ENCODE measurements around the gene ZKSCAN3.
A peak's percentile ranks its signal among the peaks of the same experiment; 100 is the strongest.
"Not testable (repeated sequence)": the region's sequence is repeated elsewhere in the genome, so short reads cannot be mapped to it uniquely, and the experiment has no call there.

Gene ZKSCAN3

DNA sequence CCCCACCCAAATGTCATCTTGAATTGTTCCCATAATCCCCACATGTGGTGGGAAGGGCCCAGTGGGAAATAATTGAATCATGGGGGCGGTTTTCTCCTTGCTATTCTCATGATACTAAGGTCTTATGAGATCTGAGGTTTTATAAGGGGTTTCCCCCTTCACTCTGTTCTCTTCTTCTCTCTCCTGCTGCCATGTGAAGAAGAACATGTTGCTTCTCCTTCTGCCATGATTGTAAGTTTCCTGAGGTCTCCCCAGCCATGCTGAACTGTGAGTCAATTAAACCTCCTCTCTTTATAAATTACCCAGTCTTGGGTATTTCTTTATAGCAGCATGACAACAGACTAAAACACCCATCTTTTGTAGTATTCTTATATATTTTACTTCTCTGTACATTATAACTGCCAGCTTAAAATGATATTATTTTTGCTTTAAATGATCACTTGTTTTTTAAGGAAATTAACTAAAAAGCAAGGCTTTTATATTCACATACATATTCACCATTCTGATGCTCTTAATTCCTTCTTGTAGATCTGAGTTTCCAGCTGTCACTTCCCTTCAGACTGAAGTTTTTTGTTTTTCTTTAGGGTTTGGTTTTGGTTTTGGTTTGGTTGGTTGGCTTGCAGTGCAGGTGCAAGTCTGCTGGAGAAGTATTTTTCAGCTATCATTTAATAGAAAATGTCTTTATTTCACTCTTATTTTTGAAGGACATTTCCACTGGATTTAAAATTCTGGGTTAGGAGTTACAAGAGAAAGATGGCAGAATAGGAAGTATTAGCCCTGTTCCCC is 9.2 kb upstream of the ZKSCAN3 start:
- DNase-seq (ENCODE audit: low spot score) = no peak

DNA sequence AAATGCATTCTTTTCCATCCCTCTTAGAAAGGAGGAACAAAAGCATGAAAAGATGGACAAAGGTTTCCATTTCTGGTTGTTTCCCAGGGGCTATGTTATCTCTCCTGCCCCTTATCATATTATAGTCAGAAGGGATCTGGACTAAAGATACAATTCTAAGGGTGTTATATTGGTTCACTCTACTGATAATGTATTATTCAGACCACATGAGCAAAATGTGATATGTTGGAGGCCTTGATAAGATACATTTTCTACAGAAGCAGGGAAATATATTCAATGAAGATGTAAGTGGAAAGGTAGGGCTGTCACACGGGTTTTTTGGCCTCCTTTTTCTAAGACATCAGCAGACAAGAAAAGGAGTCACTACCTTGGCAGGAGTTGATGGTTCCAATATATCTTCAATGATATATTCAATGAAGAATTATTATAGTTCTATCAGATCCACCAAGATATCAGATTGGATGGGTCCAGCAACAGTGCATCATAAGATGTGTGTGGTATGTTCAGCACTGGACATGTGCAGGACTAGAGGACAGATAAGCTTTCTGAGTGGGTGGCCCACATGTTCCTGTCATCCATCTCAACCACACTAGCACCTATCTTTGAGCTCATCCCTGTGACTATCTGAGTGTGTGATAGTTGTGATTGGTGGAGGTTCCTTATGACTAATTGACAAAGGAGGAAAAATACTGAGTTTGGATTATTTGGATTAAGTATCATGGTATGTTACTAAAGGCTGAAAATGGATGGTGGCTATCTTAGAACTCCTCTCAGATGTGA is 5.7 kb upstream of the ZKSCAN3 start:
- no peak for DNase-seq (ENCODE audit: low spot score)

DNA sequence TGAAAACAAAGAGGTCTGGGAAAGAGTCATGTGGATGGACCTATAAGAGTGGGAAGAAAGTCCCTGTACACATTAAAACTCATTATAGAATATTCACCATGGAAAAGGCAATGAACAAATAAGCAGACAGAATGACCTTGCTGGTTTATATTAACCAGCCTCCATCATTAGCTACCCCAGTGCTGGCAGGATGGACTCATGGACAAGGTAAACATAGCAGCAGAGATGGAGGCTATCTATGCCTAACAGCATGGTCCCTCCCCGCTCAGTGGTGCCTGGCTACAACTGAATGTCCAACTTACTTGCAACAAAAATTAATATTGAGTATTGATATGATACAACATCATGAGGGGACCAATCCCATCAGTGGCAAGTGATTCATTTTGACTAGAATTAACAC is 4.5 kb upstream of the ZKSCAN3 start:
- no peak for DNase-seq (ENCODE audit: low spot score)

DNA sequence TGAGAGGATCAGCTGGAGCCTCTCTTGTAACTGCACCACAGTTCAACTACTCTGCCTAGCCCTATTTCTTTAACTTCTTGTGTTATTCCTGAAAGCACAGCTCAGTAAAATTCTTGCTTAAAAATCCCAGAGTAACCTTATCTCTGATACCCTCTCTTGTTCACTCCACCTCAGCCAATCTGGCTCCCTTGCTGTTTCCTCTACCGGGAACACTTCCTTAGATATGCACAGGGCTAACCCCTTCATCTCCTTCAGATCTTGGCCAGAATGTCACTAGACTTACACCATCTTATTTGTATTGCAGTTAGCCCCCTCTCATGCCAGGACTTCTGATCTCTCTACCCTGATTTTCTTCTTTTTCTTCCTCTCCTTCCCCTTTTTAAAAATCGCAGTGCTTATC is 2.6 kb upstream of the ZKSCAN3 start:
- no peak for DNase-seq (ENCODE audit: low spot score)

DNA sequence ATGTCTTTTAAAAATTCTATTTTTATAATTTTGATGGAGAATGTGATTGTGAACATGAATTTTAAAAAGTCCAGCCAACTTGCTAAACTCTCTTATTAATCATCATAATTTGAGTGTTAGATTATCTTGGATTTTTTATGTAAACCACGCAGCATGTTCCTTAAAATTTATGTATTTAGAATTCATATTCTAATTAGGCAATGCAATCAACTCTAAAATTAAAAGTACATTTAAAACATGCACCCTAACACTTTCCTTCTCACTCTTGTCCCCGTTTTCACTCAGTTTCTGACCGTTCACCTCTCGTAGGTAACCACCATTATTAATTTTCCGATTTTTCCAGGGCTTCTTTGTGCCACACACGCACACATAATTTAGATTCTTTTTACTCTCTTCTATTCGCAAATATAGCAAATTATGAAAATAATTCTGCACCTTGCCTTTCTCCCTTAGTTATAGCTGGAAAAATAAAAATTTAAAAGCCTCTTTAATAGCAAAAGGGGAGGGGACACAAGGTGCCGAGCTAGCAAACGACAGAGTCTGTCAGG is 329 bp upstream of the ZKSCAN3 start:
- DNase-seq (ENCODE audit: low spot score) = no peak

DNA sequence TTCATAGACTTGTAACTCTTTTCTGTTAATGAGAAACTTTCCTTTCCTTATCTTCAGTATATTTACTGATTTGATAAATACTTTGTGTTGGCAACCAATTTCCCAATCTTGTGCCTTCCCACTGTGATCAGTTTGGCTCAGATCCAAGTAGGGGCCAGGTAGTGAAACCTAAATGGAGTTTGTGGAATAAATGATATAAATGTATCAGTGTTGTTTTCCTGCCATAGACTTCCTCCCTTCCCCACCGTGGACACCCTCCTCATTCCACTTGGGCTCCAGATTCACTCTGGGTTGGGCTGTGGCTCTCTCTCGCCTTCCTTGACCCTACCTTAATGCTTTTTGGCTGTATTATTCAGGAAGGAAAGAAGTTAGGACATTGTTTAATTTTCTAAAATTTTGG is 1.3 kb downstream of the ZKSCAN3 start:
- no peak for DNase-seq (ENCODE audit: low spot score)

DNA sequence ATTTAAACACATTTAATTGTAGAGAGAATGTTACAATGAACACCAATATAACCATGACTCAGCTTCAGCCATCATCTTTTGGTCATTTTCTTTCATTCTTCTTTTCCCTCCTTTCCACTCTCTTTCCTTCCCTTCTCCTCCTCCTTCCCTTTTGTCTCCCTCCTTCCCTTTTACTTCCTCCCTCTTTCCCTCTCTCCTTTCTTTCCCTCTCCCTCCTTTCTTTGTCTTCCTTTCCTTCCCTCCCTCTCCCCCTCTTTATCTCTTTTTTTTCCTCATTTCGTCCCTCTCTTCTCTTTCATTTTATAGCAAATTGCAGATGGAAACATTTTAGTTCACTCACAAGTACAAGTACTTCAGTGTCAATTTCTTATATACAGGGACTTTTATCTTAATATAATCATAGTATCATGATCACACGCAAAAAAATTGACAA is 1.8 kb downstream of the ZKSCAN3 start:
- no peak for DNase-seq (ENCODE audit: low spot score)

DNA sequence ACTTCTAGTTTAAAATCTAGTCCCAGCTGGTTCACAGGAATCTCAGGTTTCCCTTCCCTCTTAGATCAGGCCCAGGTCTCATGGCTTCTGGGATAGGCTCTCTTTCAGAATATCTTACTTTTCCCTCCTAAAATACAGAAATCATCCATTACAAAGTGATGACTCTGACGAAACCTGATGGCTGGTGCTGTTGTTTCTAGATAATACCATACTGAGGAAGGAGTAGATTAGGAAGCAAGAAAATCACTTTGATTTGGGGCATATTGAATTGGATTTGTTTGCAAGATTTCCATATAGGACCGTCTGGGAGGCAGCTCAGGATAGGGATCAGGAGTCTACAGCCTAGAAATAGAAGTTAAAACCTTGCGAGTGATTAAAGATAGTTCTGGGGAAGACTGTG is 3.6 kb downstream of the ZKSCAN3 start:
- no peak for DNase-seq (ENCODE audit: low spot score)

DNA sequence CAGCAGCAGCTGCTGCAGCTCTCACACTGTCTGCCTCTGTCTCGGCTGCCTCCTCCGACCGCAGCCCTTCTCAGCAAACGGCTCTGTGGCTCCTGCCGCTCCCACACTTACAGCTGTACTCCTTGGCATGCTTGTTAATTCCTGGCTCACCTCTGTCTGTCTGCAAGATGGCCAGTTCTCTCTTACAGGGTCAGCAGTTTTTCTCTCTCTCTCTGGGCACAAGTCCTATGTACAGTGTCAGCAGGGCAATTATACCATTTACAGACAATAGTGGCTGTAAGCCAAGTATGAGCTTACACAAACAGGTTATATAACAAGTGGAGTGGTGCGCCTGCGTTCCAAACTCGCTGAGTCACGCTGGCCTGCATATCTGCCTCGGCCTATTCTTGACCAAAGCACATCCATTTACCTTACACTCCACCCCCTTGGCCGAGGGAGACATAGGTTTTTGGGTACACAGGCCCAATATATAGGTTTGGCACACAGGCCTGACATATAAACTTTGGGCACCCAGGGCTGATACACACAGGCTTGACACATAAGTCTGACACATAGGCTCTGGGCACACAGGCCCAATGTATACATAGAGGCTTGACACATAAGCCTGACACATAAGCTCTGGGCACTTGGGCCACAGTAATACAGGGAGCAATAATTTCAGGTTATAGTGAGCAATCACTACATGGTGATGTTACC is 4.4 kb downstream of the ZKSCAN3 start:
- no peak for DNase-seq (ENCODE audit: low spot score)

DNA sequence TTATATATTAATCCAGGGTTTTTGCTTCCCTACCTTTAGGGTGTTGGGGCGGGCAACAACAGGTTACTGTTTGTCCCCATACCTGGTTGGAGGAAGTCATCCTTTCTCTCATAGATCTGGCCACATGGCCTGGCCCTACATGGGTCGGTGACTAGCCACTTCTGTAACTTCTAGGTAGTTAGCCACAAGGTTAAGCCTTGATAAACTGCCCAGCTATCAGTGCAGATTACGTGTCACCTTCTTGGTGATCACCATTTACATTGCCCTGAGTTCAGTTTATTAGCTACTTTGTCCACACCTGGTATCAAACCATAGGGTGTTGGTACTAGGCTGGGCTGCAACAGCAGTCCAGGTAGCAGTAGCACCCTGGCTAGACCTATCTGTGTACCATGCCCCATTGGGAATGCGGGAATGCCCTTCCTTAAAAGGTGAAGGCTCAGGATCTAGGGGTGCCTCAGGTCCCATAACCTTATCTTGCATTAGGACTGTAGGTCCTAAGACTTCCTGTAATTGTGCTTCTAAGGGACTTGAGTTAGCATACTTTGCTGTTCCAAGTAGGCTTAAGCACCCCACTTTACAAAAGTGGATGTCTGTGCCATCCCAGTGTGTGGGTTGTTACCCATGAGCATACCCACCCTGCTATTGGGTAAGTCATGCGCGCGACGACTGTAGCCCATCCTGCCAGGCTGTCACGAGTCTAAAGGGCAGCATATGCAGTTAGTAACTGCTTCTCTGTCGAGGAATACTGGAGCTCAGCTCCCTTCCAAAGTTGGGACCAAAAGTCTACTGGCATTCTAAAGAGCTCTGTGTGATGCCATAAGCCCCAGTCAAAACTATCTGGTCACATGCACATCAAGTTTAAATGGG is 5.2 kb downstream of the ZKSCAN3 start:
- no peak for DNase-seq (ENCODE audit: low spot score)

DNA sequence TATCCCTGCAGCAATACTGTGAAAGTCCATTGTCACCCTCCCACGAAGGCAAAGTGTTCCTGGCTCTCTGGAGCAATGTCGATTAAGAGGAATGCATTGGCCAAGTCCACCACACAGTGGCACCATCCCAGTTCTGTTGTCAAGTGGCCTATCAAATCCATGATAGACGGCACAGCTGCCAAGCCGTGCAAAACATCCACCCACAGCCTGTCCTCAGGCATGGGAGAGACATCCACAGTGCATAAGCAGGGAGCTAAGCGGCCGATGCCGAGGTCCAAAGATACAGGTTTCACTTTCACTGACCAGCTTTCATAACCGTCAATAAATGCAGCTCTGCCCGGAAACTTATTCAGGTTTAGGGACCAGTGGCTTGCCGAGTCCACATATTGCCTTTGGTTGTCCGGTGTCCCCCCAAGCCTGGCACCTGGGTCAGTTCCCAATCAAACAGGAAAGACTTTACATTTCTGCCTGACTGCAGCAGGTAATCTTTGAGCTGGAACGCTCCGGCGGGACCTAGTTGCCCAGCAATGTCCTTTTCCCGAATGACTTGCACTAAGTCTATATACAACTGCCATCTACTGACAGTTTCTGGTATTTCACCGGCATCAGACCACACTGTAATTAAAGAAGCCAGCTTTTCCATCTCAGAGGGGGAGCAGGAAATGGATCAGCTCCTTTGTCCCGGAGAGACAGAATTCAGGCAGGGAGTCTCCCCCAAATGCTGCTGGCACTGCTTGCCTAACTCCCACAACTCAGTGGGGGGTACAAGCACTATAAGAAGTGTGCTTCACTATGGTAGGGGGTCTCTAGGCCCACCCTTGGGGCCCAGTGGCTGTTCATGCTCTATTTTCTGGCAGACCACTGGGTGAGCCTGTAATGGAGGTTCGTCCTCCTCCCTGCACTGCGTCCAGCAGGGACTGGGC is 6.3 kb downstream of the ZKSCAN3 start:
- peak; percentile 80 for DNase-seq (ENCODE audit: low spot score)

DNA sequence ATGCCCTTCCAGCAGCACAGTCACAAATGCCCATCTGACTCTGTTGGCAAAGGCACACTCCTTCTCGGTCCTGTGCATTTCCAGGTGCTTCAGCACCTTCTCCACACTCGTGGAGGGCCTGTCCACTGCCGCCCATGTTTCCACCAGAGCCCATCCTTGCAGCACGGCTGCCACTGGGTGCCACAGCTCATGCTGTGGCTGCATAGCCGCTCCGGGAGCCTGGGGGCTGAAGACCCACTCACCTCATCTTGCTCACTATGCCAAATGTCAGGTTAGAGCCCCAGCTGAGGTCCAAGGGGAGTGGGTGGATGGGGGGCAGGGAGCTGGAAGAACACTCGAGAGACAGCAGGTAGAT is 6.9 kb downstream of the ZKSCAN3 start:
- no peak for DNase-seq (ENCODE audit: low spot score)

DNA sequence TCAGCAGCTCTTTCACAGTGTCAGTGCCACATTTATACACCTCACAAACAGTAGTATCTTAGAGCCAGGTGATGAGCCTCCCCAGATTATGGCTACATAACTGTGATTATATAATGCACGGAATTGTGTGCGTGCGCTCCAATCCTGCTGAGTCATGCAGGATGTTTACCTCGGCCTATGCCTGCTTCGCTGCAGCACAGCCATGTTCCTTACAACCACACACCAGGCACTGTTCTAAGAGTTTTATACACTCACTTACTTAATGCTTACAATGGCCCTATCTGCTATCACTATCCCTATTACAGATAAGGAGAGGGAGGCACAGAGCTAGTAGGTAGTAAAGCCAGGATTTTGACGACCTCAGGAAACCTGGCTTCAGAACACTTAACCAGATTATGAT is 7.3 kb downstream of the ZKSCAN3 start:
- DNase-seq (ENCODE audit: low spot score) = no peak

DNA sequence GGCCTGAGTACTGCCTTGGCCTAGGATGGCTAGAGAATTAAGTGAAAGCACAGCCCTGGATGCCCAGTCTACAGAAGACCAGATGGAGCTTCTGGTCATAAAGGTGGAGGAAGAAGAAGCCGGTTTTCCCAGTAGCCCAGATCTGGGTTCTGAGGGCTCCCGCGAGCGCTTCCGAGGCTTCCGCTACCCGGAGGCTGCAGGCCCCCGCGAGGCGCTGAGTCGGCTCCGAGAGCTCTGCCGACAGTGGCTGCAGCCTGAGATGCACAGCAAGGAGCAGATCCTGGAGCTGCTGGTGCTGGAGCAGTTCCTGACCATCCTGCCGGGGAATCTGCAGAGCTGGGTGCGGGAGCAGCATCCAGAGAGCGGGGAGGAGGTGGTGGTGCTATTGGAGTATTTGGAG is 9.8 kb downstream of the ZKSCAN3 start:
- not testable (repeated sequence) for DNase-seq (ENCODE audit: low spot score)

DNA sequence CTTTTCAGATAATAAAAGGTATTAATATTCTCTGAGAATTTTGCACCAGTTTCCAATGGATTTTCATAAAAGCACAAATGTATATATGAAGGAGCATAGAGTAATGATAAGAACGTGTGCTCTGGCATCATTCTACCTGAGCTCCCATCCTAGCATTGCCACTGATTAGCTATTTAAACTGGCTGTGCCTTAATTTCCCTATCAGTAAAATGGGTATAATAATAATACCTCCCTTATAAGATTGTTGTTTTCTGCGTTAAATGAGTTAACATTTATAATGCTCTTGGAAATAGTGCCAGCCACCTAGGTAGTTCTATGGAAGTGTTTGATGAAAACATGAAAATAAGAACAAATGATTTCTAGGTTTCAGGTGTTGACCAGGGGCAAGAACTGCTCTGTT is 11.2 kb downstream of the ZKSCAN3 start:
- no peak for DNase-seq (ENCODE audit: low spot score)

DNA sequence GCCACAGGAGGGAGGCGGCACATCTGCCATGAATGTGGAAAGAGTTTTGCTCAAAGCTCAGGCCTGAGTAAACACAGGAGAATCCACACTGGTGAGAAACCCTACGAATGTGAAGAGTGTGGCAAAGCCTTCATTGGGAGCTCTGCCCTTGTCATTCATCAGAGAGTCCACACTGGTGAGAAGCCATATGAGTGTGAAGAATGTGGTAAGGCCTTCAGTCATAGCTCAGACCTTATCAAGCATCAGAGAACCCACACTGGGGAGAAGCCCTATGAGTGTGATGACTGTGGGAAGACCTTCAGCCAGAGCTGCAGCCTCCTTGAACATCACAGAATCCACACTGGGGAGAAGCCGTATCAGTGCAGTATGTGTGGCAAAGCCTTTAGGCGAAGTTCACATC is 15.8 kb downstream of the ZKSCAN3 start:
- not testable (repeated sequence) for DNase-seq (ENCODE audit: low spot score)

DNA sequence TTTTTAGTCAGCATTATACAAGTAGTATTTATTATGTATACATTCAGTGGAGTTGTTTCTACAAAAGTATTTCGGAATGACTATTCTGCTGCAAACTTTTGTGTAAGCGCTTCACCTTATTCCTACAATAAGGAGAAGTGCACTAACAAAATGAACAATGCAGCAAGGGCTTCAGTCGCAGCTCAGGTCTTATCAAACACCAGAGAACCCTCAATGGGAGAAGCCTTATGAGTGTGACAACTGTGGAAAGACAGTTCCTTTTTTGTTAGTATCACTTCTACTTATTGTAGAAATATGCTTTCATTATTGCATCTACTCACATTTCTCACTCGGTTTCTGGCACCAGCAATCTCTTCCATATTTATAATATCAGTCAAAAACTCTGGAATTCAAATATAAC is 18.8 kb downstream of the ZKSCAN3 start:
- DNase-seq (ENCODE audit: low spot score) = no peak

DNA sequence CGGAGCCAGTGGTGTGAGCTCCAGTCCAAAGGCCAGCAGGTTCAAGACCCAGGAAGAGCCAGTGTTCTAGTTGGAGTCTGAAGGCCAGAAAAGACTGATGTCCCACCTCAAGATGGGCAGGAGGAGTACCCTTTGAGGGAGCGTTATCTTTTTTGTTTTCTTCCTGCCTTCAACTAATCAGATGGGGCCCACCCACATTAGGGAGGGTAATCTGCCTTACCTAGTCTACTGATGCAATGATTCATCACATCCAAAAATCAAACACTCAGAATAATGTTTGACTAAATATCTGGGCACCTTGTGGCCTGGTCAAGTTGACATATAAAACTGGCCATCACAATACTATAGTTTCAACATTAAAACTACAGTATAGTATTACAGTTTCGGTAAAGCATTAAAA is 19.7 kb downstream of the ZKSCAN3 start:
- no peak for DNase-seq (ENCODE audit: low spot score)

DNA sequence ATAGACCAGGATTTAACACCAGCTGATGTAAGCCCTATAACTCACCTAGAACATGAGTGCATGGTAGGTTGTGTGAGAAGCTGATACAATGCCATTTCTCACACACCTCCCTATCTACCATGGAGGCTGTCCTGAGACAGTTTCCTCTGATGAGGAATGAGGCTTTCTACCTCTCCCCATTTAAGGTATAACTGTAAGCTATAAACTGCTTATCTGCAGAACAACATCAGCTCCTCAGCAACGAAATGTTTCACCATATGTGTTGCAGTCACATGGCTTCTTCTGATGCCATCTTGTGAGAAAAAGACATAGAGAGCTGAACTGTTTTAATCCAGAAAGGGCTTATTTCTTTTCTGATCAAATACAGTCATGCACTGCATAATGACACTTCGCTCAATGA is 20.7 kb downstream of the ZKSCAN3 start:
- DNase-seq (ENCODE audit: low spot score) = no peak

DNA sequence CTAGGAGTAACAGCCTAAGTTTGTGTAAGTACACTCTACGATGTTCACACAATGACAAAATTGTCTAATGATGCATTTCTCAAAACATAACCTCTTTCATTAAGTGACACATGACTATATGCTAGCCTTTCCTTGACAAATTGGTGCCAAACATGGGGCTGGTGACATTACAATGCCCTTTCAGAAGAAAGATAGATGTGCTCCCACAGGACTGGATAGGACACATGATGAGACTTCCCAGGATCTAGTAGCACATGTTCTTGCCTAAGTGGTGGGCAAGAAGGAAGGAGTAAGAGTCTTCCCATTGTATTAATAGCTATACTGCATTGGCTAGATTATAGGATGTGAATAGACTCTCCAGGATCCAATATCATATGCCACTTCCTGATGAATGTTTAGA is 21.5 kb downstream of the ZKSCAN3 start:
- DNase-seq (ENCODE audit: low spot score) = no peak

All from SK-N-DZ (cell line).